ENCODE measurements around the gene SULF2. TPM values are rescaled to one million over a fixed set of nuclear protein-coding genes. Genes with fewer than 3 reads are reported as not detected.

The SULF2 gene
- total RNA-seq, 1 donor from 2014 or later: 78.2 TPM

DNA sequence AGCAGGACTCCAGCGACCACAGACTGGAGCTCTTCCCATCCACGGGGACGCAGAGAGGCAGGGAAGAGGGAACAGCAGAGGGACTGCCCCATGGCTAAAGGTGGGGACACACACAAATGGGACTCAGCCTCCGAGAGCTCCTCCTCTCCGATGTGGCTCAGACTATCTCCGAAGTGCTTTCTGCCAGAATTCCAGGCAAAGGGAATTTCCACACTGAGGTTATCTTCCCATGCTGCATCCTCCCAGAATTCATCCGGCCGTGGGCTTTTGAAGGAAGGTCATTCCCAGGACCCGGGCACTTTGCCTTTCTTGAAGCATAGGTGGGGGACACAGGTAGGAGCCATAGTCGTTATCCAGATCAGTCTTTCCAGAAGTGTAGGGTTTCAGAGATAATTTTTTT is 67.9 kb downstream of the SULF2 start:
- H3K27me3 ChIP-seq (ENCODE audit: control insufficient read depth, insufficient read depth, low read length): peaks cover 2% of the 10 kb centered on the region
- TF ChIP-seq, protein P1, sequence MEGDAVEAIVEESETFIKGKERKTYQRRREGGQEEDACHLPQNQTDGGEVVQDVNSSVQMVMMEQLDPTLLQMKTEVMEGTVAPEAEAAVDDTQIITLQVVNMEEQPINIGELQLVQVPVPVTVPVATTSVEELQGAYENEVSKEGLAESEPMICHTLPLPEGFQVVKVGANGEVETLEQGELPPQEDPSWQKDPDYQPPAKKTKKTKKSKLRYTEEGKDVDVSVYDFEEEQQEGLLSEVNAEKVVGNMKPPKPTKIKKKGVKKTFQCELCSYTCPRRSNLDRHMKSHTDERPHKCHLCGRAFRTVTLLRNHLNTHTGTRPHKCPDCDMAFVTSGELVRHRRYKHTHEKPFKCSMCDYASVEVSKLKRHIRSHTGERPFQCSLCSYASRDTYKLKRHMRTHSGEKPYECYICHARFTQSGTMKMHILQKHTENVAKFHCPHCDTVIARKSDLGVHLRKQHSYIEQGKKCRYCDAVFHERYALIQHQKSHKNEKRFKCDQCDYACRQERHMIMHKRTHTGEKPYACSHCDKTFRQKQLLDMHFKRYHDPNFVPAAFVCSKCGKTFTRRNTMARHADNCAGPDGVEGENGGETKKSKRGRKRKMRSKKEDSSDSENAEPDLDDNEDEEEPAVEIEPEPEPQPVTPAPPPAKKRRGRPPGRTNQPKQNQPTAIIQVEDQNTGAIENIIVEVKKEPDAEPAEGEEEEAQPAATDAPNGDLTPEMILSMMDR (IDR thresholded peaks at IDR 0.05; ENCODE audit: insufficient read depth, low read length, poor library complexity, severe bottlenecking): no peak
- DNase-seq (ENCODE audit: low read depth): no peak
- no peaks in the 10 kb centered on the region for H3K36me3 ChIP-seq (ENCODE audit: control insufficient read depth, insufficient read depth, low read length)
- no peak overlapping the region for H3K4me3 ChIP-seq (ENCODE audit: low read depth, low read length)

DNA sequence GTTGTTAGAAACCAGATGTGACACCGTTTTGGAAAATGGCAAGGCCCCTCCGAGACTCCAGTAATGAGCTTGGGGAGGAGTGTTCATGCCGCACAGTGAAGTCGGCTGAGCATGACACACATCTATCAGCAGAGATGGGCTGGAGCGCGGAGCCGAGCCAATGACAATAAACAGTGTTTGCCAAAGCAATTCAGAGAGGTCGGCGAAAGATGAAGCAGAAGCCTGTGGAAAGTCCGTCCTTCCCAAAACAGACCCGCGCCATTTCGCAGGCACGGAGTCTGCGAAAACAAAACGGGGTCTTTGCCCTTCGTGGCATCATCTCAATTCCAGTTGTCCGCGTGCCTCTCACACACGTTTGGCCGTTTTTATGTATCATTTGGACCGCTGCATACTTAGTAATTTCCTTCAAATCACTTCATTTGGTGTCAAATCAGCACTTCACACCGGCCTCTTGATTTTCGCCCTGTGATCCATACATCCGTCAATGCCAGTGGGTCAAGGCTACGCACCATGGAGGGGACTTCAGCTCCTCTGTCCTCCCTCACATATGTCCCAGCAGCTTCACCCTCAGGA is 71.3 kb downstream of the SULF2 start:
- H3K27me3 ChIP-seq (ENCODE audit: control insufficient read depth, insufficient read depth, low read length): peaks cover 2% of the 10 kb centered on the region
- TF ChIP-seq, protein P1 (IDR thresholded peaks at IDR 0.05; ENCODE audit: insufficient read depth, low read length, poor library complexity, severe bottlenecking): no peak
- no peak overlapping the region for H3K4me3 ChIP-seq (ENCODE audit: low read depth, low read length)
- H3K36me3 ChIP-seq (ENCODE audit: control insufficient read depth, insufficient read depth, low read length): no peaks in the 10 kb centered on the region
- no peak for DNase-seq (ENCODE audit: low read depth)

DNA sequence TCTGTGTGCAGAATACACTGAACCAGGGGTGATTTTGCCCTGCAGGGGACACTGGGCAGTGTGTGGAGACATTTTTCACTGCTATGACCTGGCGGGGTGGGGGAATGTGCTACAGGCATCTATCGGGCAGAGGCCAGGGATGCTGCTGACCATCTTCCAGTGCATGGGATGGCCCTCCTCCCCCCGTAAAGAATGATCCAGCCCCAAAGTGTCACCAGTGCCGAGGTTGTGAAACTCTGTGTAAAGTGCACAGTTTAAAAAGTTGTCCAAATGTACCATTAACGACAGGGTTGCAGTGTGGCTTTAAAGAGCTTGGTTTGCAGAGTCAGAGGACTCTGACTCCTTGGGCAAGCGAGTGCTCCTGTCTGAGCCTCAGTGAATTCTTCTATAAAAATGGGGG is 72.1 kb downstream of the SULF2 start:
- H3K4me3 ChIP-seq (ENCODE audit: low read depth, low read length): no peak overlapping the region
- no peak for DNase-seq (ENCODE audit: low read depth)
- TF ChIP-seq, protein P1 (IDR thresholded peaks at IDR 0.05; ENCODE audit: insufficient read depth, low read length, poor library complexity, severe bottlenecking): no peak
- H3K36me3 ChIP-seq (ENCODE audit: control insufficient read depth, insufficient read depth, low read length): no peaks in the 10 kb centered on the region
- H3K27me3 ChIP-seq (ENCODE audit: control insufficient read depth, insufficient read depth, low read length): peaks cover 2% of the 10 kb centered on the region

DNA sequence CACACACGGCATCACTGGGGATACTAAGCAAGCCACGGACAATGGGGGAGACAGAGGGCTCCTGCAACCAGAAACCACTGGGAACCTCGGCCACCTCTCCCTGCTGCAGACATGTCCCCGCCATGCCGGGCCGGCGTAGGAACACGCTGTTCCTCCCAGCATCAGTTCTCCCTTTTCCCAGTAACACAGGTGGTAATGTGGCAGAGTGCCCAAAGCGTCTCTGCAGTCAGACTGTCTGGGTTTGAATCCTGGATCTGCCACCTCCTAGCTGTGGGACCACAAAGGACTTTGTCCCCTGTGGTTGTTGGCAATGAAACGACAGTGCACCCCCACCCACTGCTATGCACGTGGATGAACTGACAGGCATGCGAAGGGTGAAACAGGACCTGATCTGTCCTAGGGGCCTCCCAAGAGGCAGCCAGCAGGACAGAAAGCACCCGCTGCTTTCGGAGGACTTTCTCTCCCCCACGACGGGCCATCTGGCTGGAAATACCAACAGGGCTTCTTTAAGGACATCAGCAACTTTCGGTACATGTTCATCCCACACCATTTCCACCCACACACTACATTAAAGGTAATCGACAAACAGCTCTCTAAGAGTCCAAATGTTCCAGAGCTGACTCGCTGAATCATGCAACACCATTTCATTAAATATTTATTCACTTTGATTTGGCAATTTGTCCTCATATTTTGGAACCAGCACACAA is 74.1 kb downstream of the SULF2 start:
- no peaks in the 10 kb centered on the region for H3K36me3 ChIP-seq (ENCODE audit: control insufficient read depth, insufficient read depth, low read length)
- no peak for DNase-seq (ENCODE audit: low read depth)

DNA sequence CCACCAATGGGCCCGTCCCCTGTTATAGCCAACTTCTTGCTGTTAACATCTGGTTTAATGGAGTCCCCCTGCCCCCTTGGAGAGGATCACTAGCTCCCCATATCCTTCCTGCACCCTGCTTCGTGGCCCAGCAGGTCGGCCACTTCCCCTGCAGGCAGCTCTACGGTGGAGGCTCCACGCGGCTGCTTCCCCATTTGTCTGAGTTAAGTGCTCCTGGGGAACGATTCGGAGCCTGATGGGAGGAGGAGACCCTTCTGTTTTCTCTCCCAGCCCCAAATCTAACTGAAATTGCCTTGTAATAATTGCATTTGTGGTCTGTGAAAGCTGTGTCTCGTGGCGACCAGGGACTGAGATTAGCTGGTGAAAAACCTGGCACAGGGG is 74.6 kb downstream of the SULF2 start:
- no peaks in the 10 kb centered on the region for H3K36me3 ChIP-seq (ENCODE audit: control insufficient read depth, insufficient read depth, low read length)
- no peak for DNase-seq (ENCODE audit: low read depth)

More for the DNA sequence above, 74.1 kb downstream of the SULF2 start:
- no peak overlapping the region for H3K4me3 ChIP-seq (ENCODE audit: low read depth, low read length)
- TF ChIP-seq, protein P1 (IDR thresholded peaks at IDR 0.05; ENCODE audit: insufficient read depth, low read length, poor library complexity, severe bottlenecking): no peak
- peaks cover 2% of the 10 kb centered on the region for H3K27me3 ChIP-seq (ENCODE audit: control insufficient read depth, insufficient read depth, low read length)

More for the DNA sequence above, 74.6 kb downstream of the SULF2 start:
- Histone ChIP-seq H3K27me3 (ENCODE audit: control insufficient read depth, insufficient read depth, low read length) (peaks cover 2% of the 10 kb centered on the region), H3K4me3 (ENCODE audit: low read depth, low read length) (no peak overlapping the region)
- TF ChIP-seq, protein P1 (IDR thresholded peaks at IDR 0.05; ENCODE audit: insufficient read depth, low read length, poor library complexity, severe bottlenecking): no peak
